Testis (tissue), 3 donors: ENCODE data around the gene FBXL17. TPM values are rescaled to one million over a fixed set of nuclear protein-coding genes. Genes with fewer than 3 reads are reported as not detected.

Experiments used
- DNase-seq: peaks from one replicate; pipeline ENCODE4 v3.0.0-alpha.2; 2019
- H3K27ac ChIP-seq, 2 donors: fragments of 200-600 bp; sonication (generic); one replicate each; pipeline ENCODE4 v1.5.1; 2019
- H3K27me3 ChIP-seq: fragments of 200-600 bp; sonication (generic); one replicate; pipeline ENCODE4 v1.5.1; 2019
- H3K36me3 ChIP-seq: fragments of 200-600 bp; sonication (generic); one replicate; pipeline ENCODE4 v1.5.1; 2017; ENCODE audit warnings: low read depth; ENCODE audit errors: missing control alignments
- H3K4me1 ChIP-seq: fragments of 200-600 bp; sonication (generic); one replicate; pipeline ENCODE4 v1.5.1; 2019
- H3K4me3 ChIP-seq, 2 donors: fragments of 200-600 bp; sonication (generic); one replicate each; pipeline ENCODE4 v1.5.1; 2017 to 2019
- H3K9me3 ChIP-seq: fragments of 200-600 bp; sonication (generic); one replicate; pipeline ENCODE4 v1.5.1; 2017
- POLR2A ChIP-seq: fragments of 450-650 bp; IDR thresholded peaks from one replicate; pipeline ENCODE4 v1.6.1; 2017; ENCODE audit warnings: antibody characterized with exemption, mild to moderate bottlenecking, moderate library complexity
- WGBS, 2 donors: methylation state at CpG; one replicate each; pipeline ENCODE4 v1.1.5; 2018; 5-methylcytosine and 5-hydroxymethylcytosine counted together
- intact Hi-C: fragments of 100-400 bp; cut with DNase I; formaldehyde crosslinking; loops from one replicate; pipeline ENCODE4 v1.15.1; 2023; ENCODE audit warnings: low total_unique reads
- polyA plus RNA-seq: library from polyadenylated mRNA; stranded (reverse); fragments of 350-450 nt; fragmentation: Illumina TruSeq; extraction: RNeasy Lipid Tissue Mini Kit (QIAGEN cat#74804); gene quantifications from one replicate; pipeline ENCODE4 v1.2.3, GENCODE V29; 2014; ENCODE audit warnings: low read depth, low replicate concordance; ENCODE audit not compliant: insufficient read depth
- total RNA-seq, 2 donors: library from RNA; depleted of rRNA; stranded (reverse); fragments of >200 nt; gene quantifications; one replicate each; pipeline ENCODE4 v1.2.3, GENCODE V29; 2016
- TF ChIP-seq, protein P1 (sequence below), 3 experiments: fragments of 450-650 bp in 2 of 3; fragments of 200-600 bp in 1 of 3; sonication (generic) in 1 of 3; IDR thresholded peaks; one replicate each; pipeline ENCODE4 v1.5.1; 2016 to 2019; ENCODE audit warnings: antibody characterized with exemption in 3 of 3, mild to moderate bottlenecking in 2 of 3, moderate library complexity in 1 of 3

FBXL17 gene
- total and polyA plus RNA-seq, 3 donors from 2014 or later: 20.7 to 25.1 (median 22.6) TPM

- intact Hi-C loops: no loop called here
- no peaks in the 10 kb centered on the region for H3K9me3 ChIP-seq
- H3K27me3 ChIP-seq: no peaks in the 10 kb centered on the region
- H3K36me3 ChIP-seq: no peaks in the 10 kb centered on the region
- no peak overlapping the region for H3K27ac ChIP-seq
- H3K4me3 ChIP-seq: no peak overlapping the region
- no peak for DNase-seq
- peaks cover 1% of the 10 kb centered on the region for H3K4me1 ChIP-seq
- TF ChIP-seq, protein P1, sequence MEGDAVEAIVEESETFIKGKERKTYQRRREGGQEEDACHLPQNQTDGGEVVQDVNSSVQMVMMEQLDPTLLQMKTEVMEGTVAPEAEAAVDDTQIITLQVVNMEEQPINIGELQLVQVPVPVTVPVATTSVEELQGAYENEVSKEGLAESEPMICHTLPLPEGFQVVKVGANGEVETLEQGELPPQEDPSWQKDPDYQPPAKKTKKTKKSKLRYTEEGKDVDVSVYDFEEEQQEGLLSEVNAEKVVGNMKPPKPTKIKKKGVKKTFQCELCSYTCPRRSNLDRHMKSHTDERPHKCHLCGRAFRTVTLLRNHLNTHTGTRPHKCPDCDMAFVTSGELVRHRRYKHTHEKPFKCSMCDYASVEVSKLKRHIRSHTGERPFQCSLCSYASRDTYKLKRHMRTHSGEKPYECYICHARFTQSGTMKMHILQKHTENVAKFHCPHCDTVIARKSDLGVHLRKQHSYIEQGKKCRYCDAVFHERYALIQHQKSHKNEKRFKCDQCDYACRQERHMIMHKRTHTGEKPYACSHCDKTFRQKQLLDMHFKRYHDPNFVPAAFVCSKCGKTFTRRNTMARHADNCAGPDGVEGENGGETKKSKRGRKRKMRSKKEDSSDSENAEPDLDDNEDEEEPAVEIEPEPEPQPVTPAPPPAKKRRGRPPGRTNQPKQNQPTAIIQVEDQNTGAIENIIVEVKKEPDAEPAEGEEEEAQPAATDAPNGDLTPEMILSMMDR (IDR thresholded peaks at IDR 0.05): no peak
- TF ChIP-seq POLR2A: no peak
Observed at GRCh38 chr5:108373426-108373825, 8.5 kb downstream of the FBXL17 start.

GRCh38 chr5:108372369-108372768 lies 9.5 kb downstream of the FBXL17 start:
- H3K9me3 ChIP-seq: no peaks in the 10 kb centered on the region

GRCh38 chr5:108371263-108371662 lies 10.6 kb downstream of the FBXL17 start:
- 75 to 91% methylated on average over 2 of the region's 2 CpGs for whole genome bisulfite sequencing, 2 donors
- H3K4me1 ChIP-seq: no peaks in the 10 kb centered on the region
- H3K4me3 ChIP-seq: no peak overlapping the region
- no peak for DNase-seq
- no peak overlapping the region for H3K27ac ChIP-seq
- H3K9me3 ChIP-seq: no peaks in the 10 kb centered on the region
- TF ChIP-seq POLR2A: no peak
- TF ChIP-seq, protein P1 (IDR thresholded peaks at IDR 0.05): no peak
- intact Hi-C loops: no loop called here
- no peaks in the 10 kb centered on the region for H3K27me3 ChIP-seq
- H3K36me3 ChIP-seq: no peaks in the 10 kb centered on the region

More at GRCh38 chr5:108372369-108372768, 9.5 kb downstream of the FBXL17 start:
- 87 to 98% methylated on average over 2 of the region's 2 CpGs for whole genome bisulfite sequencing, 2 donors
- Histone ChIP-seq H3K4me1 (no peaks in the 10 kb centered on the region), H3K4me3 (no peak overlapping the region), H3K27ac (no peak overlapping the region), H3K27me3 (no peaks in the 10 kb centered on the region), H3K36me3 (no peaks in the 10 kb centered on the region)
- intact Hi-C loops: no loop called here
- no peak for DNase-seq
- TF ChIP-seq POLR2A: no peak
- TF ChIP-seq, protein P1 (IDR thresholded peaks at IDR 0.05): no peak

DNA sequence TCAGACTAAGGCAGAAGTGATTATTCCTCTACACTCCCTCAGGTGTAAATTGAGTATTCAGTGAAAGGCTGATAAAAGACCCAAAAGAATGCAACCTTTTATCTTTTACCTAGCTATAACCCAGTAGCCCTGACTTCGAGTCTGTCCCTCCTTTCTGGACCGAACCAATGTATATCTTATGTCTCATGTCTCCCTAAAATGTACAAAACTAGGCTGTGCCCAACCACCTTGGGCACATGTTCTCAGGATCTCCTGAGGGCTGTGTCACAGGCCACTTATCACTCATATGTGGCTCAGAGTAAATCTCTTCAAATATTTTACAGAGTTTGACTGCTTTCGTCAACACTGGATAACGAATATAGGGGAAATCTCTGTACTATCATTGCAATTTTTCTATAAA lies 12.7 kb downstream of the FBXL17 start:
- H3K27ac ChIP-seq: no peak overlapping the region
- no peak overlapping the region for H3K4me3 ChIP-seq
- intact Hi-C loops: no loop called here
- no peaks in the 10 kb centered on the region for H3K36me3 ChIP-seq
- 88 to 96% methylated on average over 4 of the region's 4 CpGs for WGBS, 2 donors
- H3K27me3 ChIP-seq: no peaks in the 10 kb centered on the region
- TF ChIP-seq POLR2A: no peak
- TF ChIP-seq, protein P1 (IDR thresholded peaks at IDR 0.05): no peak
- no peaks in the 10 kb centered on the region for H3K9me3 ChIP-seq
- H3K4me1 ChIP-seq: no peaks in the 10 kb centered on the region
- DNase-seq: no peak

- no peaks in the 10 kb centered on the region for H3K9me3 ChIP-seq
- no peak overlapping the region for H3K27ac ChIP-seq
- no peaks in the 10 kb centered on the region for H3K27me3 ChIP-seq
- H3K36me3 ChIP-seq: no peaks in the 10 kb centered on the region
- TF ChIP-seq, protein P1 (IDR thresholded peaks at IDR 0.05): no peak
- no peak for TF ChIP-seq POLR2A
- H3K4me3 ChIP-seq: no peak overlapping the region
- no peaks in the 10 kb centered on the region for H3K4me1 ChIP-seq
- no peak for DNase-seq
- WGBS, 2 donors: 82 to 83% methylated on average over 8 of the region's 8 CpGs
- intact Hi-C loops: no loop called here
Observed at GRCh38 chr5:108367679-108368334, 14.1 kb downstream of the FBXL17 start.
